NB4 (cell line): ENCODE data around the gene FLVCR1.
A peak's percentile ranks its signal among the peaks of the same experiment; 100 is the strongest.

Experiments
- DNase-seq: peaks from one replicate; pipeline ENCODE4 v3.0.0; 2010; ENCODE audit warnings: low read depth
- H3K4me3 ChIP-seq: one replicate; pipeline ENCODE4 v1.5.1; 2011; ENCODE audit warnings: mild to moderate bottlenecking, low read depth, low read length, moderate library complexity
- MYC ChIP-seq: IDR thresholded peaks from 2 replicates; pipeline ENCODE4 v1.6.1; 2011; ENCODE audit warnings: low read depth, low read length
- POLR2A ChIP-seq: IDR thresholded peaks from 2 replicates; pipeline ENCODE4 v1.6.1; 2011; ENCODE audit warnings: mild to moderate bottlenecking; ENCODE audit not compliant: insufficient read length; ENCODE audit errors: extremely low read depth
- TF ChIP-seq, protein P1 (sequence below): IDR thresholded peaks from one replicate; pipeline ENCODE4 v1.5.1; 2012; ENCODE audit warnings: low read depth, low read length
- TF ChIP-seq, protein P2 (sequence below): IDR thresholded peaks from 2 replicates; pipeline ENCODE4 v1.6.1; 2011; ENCODE audit warnings: low read depth, low read length

Gene FLVCR1

DNA sequence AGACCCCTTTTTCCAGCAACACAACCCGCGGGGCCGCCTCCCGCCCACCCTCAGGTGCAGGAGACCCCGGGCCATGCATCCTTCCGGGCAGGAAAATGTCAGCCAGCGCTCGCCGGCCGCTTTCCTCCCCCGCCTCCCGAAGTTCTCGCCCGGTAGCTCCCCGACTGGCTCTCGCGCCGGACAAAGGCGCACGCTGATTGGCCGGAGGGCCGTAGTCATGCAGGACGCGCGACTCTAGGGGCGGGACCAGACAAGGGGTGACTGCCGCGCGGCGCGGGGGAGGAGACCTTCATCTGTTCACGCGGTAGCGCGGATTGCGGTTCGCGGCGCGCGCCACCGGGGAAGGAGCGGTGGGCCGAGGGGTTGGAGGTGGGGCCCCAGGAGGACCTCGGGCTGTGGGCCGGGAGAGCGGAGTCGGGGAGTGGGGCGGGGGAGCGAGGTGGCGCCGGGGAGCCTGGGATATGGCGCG lies at the start of gene FLVCR1:
Gene FLVCR1, plus strand, starts transcription at position 284 of the 469 bp plus-strand sequence. Its CDS starts 178 bp downstream, at position 462.
- DNase-seq = peak; percentile 97
- H3K4me3 ChIP-seq = peak within 1 kb of the TSS; percentile 70

DNA sequence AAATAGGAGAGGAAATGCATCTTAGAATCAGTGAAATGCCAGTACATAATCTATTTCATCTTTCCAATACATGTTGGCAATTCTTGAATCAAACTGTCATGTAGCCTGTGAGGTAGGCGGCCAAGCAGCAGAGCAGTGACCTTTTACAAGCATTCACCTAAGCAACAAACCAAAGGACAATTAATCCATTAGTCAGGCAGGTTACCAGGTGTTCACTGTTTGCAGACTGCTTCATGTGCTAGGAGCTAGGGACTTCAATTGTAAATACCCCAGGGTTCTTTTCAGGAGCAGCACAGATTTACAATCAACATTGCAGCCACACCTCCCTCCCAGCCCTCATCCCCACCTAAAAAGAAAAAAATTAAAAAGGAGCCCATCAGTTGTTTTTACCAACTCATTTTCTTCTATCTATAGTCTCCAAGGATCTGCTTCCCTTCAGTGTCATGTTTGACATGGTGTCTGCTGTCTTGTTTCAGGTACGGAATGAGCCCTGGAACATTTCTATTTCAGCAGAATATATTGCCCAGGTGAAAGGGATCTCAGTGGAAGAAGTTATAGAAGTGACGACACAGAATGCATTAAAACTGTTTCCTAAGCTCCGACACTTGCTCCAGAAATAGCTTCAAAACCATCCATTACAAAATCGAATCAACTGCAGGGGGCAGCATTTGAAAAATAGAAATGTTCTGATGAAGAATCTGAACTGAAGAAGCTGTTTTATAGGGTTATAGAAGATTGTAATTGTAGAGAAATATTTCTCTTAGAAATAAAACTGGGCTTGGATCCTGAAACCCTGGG lies 43.3 kb upstream of the FLVCR1 start:
- peak; percentile 37 for DNase-seq
- no peak for TF ChIP-seq POLR2A
- TF ChIP-seq, protein P1, sequence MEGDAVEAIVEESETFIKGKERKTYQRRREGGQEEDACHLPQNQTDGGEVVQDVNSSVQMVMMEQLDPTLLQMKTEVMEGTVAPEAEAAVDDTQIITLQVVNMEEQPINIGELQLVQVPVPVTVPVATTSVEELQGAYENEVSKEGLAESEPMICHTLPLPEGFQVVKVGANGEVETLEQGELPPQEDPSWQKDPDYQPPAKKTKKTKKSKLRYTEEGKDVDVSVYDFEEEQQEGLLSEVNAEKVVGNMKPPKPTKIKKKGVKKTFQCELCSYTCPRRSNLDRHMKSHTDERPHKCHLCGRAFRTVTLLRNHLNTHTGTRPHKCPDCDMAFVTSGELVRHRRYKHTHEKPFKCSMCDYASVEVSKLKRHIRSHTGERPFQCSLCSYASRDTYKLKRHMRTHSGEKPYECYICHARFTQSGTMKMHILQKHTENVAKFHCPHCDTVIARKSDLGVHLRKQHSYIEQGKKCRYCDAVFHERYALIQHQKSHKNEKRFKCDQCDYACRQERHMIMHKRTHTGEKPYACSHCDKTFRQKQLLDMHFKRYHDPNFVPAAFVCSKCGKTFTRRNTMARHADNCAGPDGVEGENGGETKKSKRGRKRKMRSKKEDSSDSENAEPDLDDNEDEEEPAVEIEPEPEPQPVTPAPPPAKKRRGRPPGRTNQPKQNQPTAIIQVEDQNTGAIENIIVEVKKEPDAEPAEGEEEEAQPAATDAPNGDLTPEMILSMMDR = peak; percentile 16
- no peak overlapping the region for H3K4me3 ChIP-seq

More for the DNA sequence above, at the start of gene FLVCR1:
- TF ChIP-seq POLR2A (peak; percentile 78), MYC (peak; percentile 90)
- TF ChIP-seq, protein P2, sequence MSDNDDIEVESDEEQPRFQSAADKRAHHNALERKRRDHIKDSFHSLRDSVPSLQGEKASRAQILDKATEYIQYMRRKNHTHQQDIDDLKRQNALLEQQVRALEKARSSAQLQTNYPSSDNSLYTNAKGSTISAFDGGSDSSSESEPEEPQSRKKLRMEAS = peak; percentile 73
- TF ChIP-seq, protein P1 = no peak

DNA sequence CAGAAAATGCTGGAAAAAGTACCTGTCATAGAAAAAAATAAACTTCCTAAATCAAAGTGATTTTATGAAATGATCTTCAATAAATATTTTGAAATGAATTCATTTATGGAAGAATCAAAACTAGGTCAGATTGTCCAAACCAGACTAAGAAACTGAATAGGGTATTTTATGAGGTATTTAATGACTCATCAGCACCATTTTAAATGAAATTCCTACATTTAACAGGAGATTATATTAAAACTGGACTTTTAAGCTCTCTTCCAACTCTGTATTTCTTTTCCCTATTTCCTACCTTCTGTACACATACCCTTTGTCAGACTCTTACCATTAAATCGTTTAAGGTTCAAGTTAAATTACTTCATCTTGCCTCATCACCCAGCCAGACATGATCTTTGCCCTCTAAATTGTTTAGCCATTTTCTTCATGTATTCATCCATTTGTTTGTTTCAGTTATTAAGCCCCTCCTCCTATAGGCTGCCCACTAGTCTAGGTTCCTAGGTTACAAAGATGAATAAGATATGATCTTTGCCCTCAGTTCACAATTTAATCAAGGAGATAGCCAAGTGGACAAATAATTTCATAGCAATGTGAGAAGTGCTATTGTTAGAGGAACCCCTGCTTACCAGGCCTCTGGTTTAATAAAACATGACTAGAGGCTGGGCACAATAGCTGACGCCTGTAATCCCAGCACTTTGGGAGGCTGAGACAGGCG lies 41.4 kb upstream of the FLVCR1 start:
- DNase-seq = no peak
- TF ChIP-seq, protein P2 = no peak
- TF ChIP-seq POLR2A = no peak
- TF ChIP-seq, protein P1 = no peak
- TF ChIP-seq MYC = no peak
- no peak overlapping the region for H3K4me3 ChIP-seq

DNA sequence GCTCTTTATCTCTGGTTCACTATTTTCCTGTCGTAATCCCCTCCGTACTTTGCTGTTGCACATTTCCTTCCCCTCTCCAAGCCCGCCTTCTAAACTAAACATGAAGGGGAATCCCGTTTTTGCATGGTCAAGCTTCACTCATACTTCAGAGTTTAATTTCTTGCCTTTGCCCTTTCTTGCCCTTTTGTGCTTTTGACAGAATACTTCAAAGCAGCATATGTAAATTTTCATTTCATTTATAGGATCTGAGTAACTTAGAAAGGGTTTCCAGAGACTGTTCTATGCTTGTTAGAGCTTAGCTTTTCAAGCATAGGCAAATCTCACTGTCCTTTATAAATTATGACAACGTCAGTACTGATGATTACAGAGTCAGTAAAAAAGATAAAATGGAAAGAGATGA lies 38.3 kb upstream of the FLVCR1 start:
- DNase-seq = peak; percentile 34
- no peak overlapping the region for H3K4me3 ChIP-seq
- TF ChIP-seq POLR2A = no peak

DNA sequence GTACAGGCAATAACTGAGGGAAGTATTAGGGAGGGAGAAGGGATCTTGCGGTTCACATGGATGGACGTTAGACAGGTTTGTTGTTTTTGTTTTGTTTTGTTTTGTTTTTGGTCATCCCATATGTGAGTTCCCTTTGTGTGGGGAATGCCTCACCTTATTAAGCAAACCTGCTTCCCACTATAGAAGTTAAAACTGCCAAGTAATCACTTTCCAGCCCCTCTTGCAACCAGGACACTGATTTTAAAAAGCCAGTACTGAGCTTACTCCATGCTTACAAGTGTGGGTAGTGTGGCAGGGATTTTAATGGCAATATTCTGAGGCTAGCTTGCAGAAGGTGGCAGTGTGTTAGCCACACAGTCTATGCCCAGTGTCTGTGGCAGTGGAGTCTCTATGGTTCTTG lies 37.1 kb upstream of the FLVCR1 start:
- H3K4me3 ChIP-seq = no peak overlapping the region
- TF ChIP-seq, protein P1 = no peak
- TF ChIP-seq MYC = no peak
- no peak for TF ChIP-seq POLR2A
- TF ChIP-seq, protein P2 = no peak
- DNase-seq = no peak

DNA sequence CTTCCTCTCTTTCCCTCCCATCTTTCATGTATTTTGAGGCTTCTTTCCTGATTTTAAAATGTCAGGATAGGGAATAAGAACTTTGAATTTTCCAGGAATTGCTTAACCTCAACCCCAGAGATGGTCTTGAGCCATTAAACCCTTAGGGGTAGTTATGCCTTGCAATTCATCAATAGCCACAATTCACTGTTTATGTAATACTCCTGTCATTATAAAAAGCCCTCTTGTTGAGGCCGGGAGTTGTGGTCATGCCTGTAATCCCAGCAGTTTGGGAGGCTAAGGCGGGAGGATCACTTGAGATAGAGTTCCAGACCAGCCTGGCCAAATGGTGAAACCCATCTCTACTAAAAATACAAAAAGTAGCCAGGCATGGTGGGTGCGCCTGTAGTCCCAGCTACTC lies 35.1 kb upstream of the FLVCR1 start:
- no peak for DNase-seq
- H3K4me3 ChIP-seq = no peak overlapping the region
- TF ChIP-seq, protein P1 = no peak
- TF ChIP-seq POLR2A (no peak), MYC (no peak)
- TF ChIP-seq, protein P2 = no peak
